ENCODE data around the gene CSH2. TPM values are rescaled to one million over a fixed set of nuclear protein-coding genes. Genes with fewer than 3 reads are reported as not detected.

The CSH2 gene
- total RNA-seq, 2 donors from 2014 or later, result not detected

DNA sequence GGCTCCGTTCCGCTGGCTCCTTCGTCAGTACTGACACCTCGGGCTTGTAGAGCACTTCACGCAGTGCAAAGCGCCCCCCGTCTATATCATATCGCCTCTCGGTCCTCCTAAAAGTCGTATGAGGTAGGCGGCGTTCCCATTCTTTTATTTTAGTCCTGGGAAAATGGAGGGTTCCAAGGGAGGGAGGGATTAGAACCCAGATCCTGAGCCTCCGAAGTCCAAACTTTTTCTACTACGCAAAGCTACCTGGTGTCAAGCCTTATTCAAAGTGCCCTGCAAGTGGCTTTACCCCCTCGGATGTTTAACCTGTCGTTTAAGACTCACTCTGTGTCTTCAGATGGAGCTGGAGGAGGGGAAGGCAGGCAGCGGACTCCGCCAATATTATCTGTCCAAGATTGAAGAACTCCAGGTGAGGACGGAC, 45.7 kb downstream of the CSH2 start:
- TF ChIP-seq, protein P1, sequence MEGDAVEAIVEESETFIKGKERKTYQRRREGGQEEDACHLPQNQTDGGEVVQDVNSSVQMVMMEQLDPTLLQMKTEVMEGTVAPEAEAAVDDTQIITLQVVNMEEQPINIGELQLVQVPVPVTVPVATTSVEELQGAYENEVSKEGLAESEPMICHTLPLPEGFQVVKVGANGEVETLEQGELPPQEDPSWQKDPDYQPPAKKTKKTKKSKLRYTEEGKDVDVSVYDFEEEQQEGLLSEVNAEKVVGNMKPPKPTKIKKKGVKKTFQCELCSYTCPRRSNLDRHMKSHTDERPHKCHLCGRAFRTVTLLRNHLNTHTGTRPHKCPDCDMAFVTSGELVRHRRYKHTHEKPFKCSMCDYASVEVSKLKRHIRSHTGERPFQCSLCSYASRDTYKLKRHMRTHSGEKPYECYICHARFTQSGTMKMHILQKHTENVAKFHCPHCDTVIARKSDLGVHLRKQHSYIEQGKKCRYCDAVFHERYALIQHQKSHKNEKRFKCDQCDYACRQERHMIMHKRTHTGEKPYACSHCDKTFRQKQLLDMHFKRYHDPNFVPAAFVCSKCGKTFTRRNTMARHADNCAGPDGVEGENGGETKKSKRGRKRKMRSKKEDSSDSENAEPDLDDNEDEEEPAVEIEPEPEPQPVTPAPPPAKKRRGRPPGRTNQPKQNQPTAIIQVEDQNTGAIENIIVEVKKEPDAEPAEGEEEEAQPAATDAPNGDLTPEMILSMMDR (IDR thresholded peaks at IDR 0.05), result no peak
- H3K9ac ChIP-seq (ENCODE audit: low read depth in 2 of 2, low read length in 2 of 2), result peak overlapping the region; percentile 91
- no peaks in the 10 kb centered on the region for H3K9me3 ChIP-seq
- peaks cover 35% of the 10 kb centered on the region for H3K36me3 ChIP-seq
- intact Hi-C loops (cut with DNase I), result loop anchor here (10.0 kb wide), 1 partner anchor 53 kb away; the partner anchor contains the start of genes CCDC47 and DDX42
- peak overlapping the region; percentile 91 for H3K27ac ChIP-seq
- no peaks in the 10 kb centered on the region for H3K27me3 ChIP-seq
- H3K4me1 ChIP-seq, result peaks cover 17% of the 10 kb centered on the region
- no peak for DNase-seq
- peak overlapping the region; percentile 90 for H3K4me3 ChIP-seq

GRCh38 chr17:63827002-63827800, 46.3 kb downstream of the CSH2 start, which contains the start of the genes FTSJ3 and PSMC5:
Gene FTSJ3 (minus strand): TSS chr17:63827663. CDS start chr17:63826902, 761 bp downstream.
Gene PSMC5 (plus strand): TSS chr17:63827431. CDS start chr17:63827491, 60 bp downstream.
- Histone ChIP-seq H3K4me1 (peaks cover 17% of the 10 kb centered on the region), H3K27ac (peak within 1 kb of the TSS; percentile 91), H3K36me3 (peaks cover 29% of the 10 kb centered on the region), H3K9ac (ENCODE audit: low read depth in 2 of 2, low read length in 2 of 2) (peak within 1 kb of the TSS; percentile 91), H3K9me3 (no peaks in the 10 kb centered on the region), H3K27me3 (no peaks in the 10 kb centered on the region), H3K4me3 (peak within 1 kb of the TSS; percentile 90)
- DNase-seq, result peak; percentile 97
- intact Hi-C loops (cut with DNase I), result loop anchor here (10.0 kb wide), 1 partner anchor 52 kb away; the partner anchor contains the start of genes CCDC47 and DDX42
- TF ChIP-seq, protein P1 (IDR thresholded peaks at IDR 0.05), result peak; percentile 16

DNA sequence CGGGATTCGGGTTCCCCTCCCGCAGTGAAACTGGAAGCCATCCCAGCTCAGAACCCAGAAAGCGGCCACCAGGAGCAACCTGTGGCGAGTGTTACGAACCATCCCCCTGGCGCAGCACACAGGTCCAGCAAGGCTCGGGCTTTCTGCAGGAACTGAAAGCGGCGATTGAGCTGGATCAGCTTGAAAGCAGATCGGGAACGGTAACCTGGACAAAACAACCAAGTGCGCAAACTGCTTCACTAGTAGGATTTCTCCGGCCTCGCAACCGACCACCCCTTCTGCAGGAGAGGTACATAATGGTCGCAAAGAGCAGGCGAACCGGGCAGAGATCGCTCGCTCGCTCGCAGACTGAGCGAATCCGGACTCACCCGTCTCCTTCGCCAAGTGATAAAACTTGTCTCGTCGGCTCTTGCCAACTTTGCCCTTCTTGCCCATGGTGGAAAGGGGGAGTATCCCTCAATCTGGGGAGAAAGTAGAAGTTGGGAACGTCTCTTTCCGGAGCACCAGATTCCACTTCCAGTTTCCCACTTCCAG, 46.9 kb downstream of the CSH2 start:
- Histone ChIP-seq H3K4me1 (peaks cover 17% of the 10 kb centered on the region), H3K4me3 (peak overlapping the region; percentile 90), H3K9ac (ENCODE audit: low read depth in 2 of 2, low read length in 2 of 2) (peak overlapping the region; percentile 91), H3K27me3 (no peaks in the 10 kb centered on the region), H3K36me3 (peaks cover 22% of the 10 kb centered on the region), H3K9me3 (no peaks in the 10 kb centered on the region), H3K27ac (peak overlapping the region; percentile 91)
- no peak for DNase-seq
- intact Hi-C loops (cut with DNase I), result loop anchor here (10.0 kb wide), 1 partner anchor 52 kb away; the partner anchor contains the start of genes CCDC47 and DDX42
- TF ChIP-seq, protein P1 (IDR thresholded peaks at IDR 0.05), result no peak

DNA sequence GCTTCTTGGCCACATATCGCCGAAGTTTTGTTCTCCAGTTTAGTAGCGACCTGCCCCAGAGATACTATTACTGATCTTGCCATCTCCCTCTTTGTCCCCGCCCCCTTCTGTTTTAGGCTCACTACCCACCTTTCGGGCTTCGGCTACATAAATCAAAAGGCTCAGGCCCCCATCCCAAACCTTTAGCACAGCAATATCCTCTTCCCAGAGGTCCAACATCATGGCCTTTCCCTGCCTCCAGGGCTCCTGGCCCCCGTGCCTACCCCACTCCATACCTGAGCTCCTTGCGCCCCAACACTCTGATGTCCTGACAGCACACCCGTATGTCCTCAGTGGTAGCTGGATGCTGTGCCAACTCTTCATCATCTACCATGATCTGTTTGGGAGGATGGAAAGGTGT, 49.1 kb downstream of the CSH2 start:
- TF ChIP-seq, protein P1 (IDR thresholded peaks at IDR 0.05), result no peak
- no peak overlapping the region for H3K4me3 ChIP-seq
- H3K4me1 ChIP-seq, result peaks cover 17% of the 10 kb centered on the region
- DNase-seq, result no peak
- intact Hi-C loops (cut with DNase I), result loop anchor here (10.0 kb wide), 1 partner anchor 50 kb away; the partner anchor contains the start of genes CCDC47 and DDX42
- no peaks in the 10 kb centered on the region for H3K27me3 ChIP-seq
- no peak overlapping the region for H3K9ac ChIP-seq (ENCODE audit: low read depth in 2 of 2, low read length in 2 of 2)
- H3K27ac ChIP-seq, result no peak overlapping the region
- no peaks in the 10 kb centered on the region for H3K9me3 ChIP-seq
- H3K36me3 ChIP-seq, result peaks cover 9% of the 10 kb centered on the region

DNA sequence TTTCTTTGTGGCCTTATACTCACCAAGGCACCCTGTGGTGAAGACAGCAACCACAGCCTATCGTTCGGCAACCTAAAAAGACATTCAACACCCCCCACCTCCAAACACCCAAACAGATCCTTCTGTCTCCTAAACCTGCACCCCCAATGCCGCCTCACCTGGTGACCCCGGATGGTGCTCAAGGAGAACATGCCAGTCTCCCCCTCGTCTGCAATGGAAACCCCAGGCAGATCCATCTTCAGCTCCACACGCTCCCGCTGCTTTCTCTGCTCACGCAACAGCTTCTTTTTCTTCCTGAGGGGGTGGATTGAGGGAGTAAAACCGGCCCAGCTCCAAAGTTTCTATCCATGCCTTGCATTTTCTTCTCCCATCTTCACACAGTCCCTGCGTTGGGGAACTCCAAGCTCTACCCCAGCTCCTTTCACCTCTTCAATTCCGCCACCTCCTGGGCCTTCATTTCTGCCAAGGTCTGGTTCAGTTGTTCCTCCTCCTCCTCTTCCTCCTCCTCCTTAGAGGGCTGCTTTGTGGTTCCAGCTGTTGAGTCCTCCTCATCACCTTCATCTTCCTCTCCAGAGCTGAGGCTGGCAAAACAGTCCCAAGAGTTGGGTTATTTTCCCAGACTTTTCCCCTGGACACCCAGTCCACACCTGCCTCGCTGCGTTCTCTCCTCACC, 49.7 kb downstream of the CSH2 start:
- peaks cover 8% of the 10 kb centered on the region for H3K36me3 ChIP-seq

More for the DNA sequence above, 49.7 kb downstream of the CSH2 start:
- no peaks in the 10 kb centered on the region for H3K9me3 ChIP-seq
- H3K27ac ChIP-seq, result no peak overlapping the region
- H3K9ac ChIP-seq (ENCODE audit: low read depth in 2 of 2, low read length in 2 of 2), result no peak overlapping the region
- H3K27me3 ChIP-seq, result no peaks in the 10 kb centered on the region
- no peak overlapping the region for H3K4me3 ChIP-seq
- TF ChIP-seq, protein P1 (IDR thresholded peaks at IDR 0.05), result no peak
- peaks cover 12% of the 10 kb centered on the region for H3K4me1 ChIP-seq
- intact Hi-C loops (cut with DNase I), result loop anchor here (10.0 kb wide), 1 partner anchor 49 kb away; the partner anchor contains the start of genes CCDC47 and DDX42
- DNase-seq, result no peak
